Measurements from ENCODE around the gene PTDSS2. TPM values are rescaled to one million over a fixed set of nuclear protein-coding genes. Genes with fewer than 3 reads are reported as not detected.

Gene PTDSS2
- total RNA-seq, 1 experiment from 2014 or later, result 49.5 TPM

- Mint-ChIP-seq H3K27me3 (ENCODE audit: low read depth) (peaks cover 12% of the 10 kb centered on the region), H3K9me3 (no peaks in the 10 kb centered on the region), H3K36me3 (no peaks in the 10 kb centered on the region; the same call in 1 of the 2 replicates), H3K4me1 (no peaks in the 10 kb centered on the region), H3K4me3 (no peak overlapping the region), H3K27ac (no peak overlapping the region)
- ChIA-PET POLR2A (interaction anchor here (0.7 kb wide), 1 partner anchor 52 kb away, joined by 8 read pairs; no protein-coding TSS in a partner anchor), CTCF (interaction anchor here (0.7 kb wide), 1 partner anchor 23 kb away, joined by 3 read pairs; no protein-coding TSS in a partner anchor)
- TF ChIP-seq MLX (CRISPR knock-in tag; IDR thresholded peaks at IDR 0.05), result no peak
- no peak for TF ChIP-seq SP1 (CRISPR knock-in tag; conservative IDR thresholded peaks at IDR 0.05)
- TF ChIP-seq NFYB (CRISPR knock-in tag; conservative IDR thresholded peaks at IDR 0.05; ENCODE audit: low read depth), result no peak
- TF ChIP-seq HMGXB4 (CRISPR knock-in tag; IDR thresholded peaks at IDR 0.05), result no peak
- no peak for TF ChIP-seq ZNF532 (CRISPR knock-in tag; IDR thresholded peaks at IDR 0.05; ENCODE audit: borderline replicate concordance)
- TF ChIP-seq ELF4 (CRISPR knock-in tag; IDR thresholded peaks at IDR 0.05; ENCODE audit: low read depth), result no peak
- no peak for TF ChIP-seq TCF7 (CRISPR knock-in tag; IDR thresholded peaks at IDR 0.05; ENCODE audit: low read depth)
- no peak for TF ChIP-seq JUN (CRISPR knock-in tag; IDR thresholded peaks at IDR 0.05)
- no peak for TF ChIP-seq HMGA2 (CRISPR knock-in tag; IDR thresholded peaks at IDR 0.05)
- no peak for TF ChIP-seq ZNF671 (CRISPR knock-in tag; IDR thresholded peaks at IDR 0.05)
- ATAC-seq (no peak), DNase-seq (ENCODE audit: low spot score) (no peak)
Measured at GRCh38 chr11:425301-425700, 24.8 kb upstream of the PTDSS2 start.

GRCh38 chr11:426851-427250 lies 23.2 kb upstream of the PTDSS2 start:
- Mint-ChIP-seq H3K9me3 (no peaks in the 10 kb centered on the region), H3K27me3 (ENCODE audit: low read depth) (peaks cover 12% of the 10 kb centered on the region), H3K36me3 (no peaks in the 10 kb centered on the region; the same call in 1 of the 2 replicates), H3K27ac (no peak overlapping the region), H3K4me3 (no peak overlapping the region), H3K4me1 (no peaks in the 10 kb centered on the region)
- ChIA-PET CTCF (interaction anchor here (0.7 kb wide), 1 partner anchor 12 kb away, joined by 3 read pairs; the partner anchor contains the start of gene SIGIRR), POLR2A (no interaction called here)
- no peak for ATAC-seq
- no peak for DNase-seq (ENCODE audit: low spot score)
- no peak for TF ChIP-seq MLX (CRISPR knock-in tag; IDR thresholded peaks at IDR 0.05)
- TF ChIP-seq OVOL2 (CRISPR knock-in tag; IDR thresholded peaks at IDR 0.05; ENCODE audit: borderline replicate concordance), result no peak
- TF ChIP-seq RELA (CRISPR knock-in tag; IDR thresholded peaks at IDR 0.05; ENCODE audit: borderline replicate concordance), result no peak
- TF ChIP-seq E2F1 (CRISPR knock-in tag; IDR thresholded peaks at IDR 0.05), result no peak
- TF ChIP-seq SMAD3 (CRISPR knock-in tag; IDR thresholded peaks at IDR 0.05; ENCODE audit: borderline replicate concordance), result no peak
- no peak for TF ChIP-seq TEAD4 (CRISPR knock-in tag; IDR thresholded peaks at IDR 0.05)
- TF ChIP-seq ZNF219 (CRISPR knock-in tag; IDR thresholded peaks at IDR 0.05; ENCODE audit: borderline replicate concordance), result no peak
- TF ChIP-seq ZNF121 (CRISPR knock-in tag; IDR thresholded peaks at IDR 0.05), result no peak
- TF ChIP-seq ATF3 (CRISPR knock-in tag; conservative IDR thresholded peaks at IDR 0.05), result no peak
- no peak for TF ChIP-seq FOXP4 (CRISPR knock-in tag; IDR thresholded peaks at IDR 0.05)
- no peak for TF ChIP-seq CTCF (IDR thresholded peaks at IDR 0.05)
- TF ChIP-seq ZNF416 (CRISPR knock-in tag; IDR thresholded peaks at IDR 0.05), result no peak
